Measurements from ENCODE around the gene CBFB.

Gene CBFB

DNA sequence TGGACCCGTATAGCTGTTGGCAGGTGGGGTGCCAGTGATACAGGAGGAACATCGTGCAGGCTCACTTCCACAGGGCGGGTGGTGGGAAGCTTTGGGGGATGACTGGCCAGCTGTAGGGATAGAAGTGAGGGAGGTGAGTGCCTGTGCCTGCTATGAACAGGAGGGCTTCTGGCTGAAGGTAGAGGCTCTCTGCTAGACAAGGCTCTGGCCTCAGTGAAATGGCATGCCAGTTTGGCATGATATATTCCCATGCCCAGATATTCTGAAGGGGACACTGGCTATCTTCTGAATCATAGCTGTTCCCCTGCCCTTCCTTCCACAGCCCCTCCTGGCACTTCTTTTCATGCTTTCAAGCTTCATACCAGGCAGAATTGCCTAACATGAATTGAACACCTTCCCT is 99.9 kb downstream of the CBFB start:
- Histone ChIP-seq H3K36me3 (ENCODE audit: control insufficient read depth, insufficient read depth, low read length) (peaks cover 9% of the 10 kb centered on the region), H3K9ac (ENCODE audit: low read length) (no peak overlapping the region), H3K4me3 (ENCODE audit: low read length) (no peak overlapping the region), H3K4me1 (ENCODE audit: control insufficient read depth, insufficient read depth, low read length) (no peaks in the 10 kb centered on the region), H3K9me3 (ENCODE audit: control insufficient read depth, low read length) (no peaks in the 10 kb centered on the region), H3K27me3 (ENCODE audit: control insufficient read depth, insufficient read depth, low read length) (no peaks in the 10 kb centered on the region)

DNA sequence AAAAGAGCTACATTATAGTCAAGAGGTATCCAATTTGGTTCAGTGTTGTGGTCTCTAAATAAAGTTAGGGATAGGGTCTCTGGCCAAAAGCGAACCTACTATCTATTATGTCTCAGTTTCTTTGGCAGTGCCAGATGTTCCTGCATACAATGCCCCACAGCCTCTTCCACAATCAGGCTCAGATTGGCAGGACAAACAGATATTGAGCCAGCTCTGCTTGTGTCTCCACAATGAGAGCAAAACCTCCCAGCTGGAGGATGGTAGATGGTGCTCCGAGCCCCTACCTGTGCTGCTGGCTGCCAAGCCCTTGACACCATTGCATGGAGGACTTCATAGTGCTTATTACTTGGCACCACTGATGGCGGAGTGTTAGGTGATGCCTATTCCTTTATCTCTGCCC is 100.5 kb downstream of the CBFB start:
- Histone ChIP-seq H3K4me1 (ENCODE audit: control insufficient read depth, insufficient read depth, low read length) (no peaks in the 10 kb centered on the region), H3K4me3 (ENCODE audit: low read length) (no peak overlapping the region), H3K36me3 (ENCODE audit: control insufficient read depth, insufficient read depth, low read length) (peaks cover 11% of the 10 kb centered on the region), H3K9me3 (ENCODE audit: control insufficient read depth, low read length) (no peaks in the 10 kb centered on the region), H3K27me3 (ENCODE audit: control insufficient read depth, insufficient read depth, low read length) (no peaks in the 10 kb centered on the region), H3K9ac (ENCODE audit: low read length) (no peak overlapping the region)

DNA sequence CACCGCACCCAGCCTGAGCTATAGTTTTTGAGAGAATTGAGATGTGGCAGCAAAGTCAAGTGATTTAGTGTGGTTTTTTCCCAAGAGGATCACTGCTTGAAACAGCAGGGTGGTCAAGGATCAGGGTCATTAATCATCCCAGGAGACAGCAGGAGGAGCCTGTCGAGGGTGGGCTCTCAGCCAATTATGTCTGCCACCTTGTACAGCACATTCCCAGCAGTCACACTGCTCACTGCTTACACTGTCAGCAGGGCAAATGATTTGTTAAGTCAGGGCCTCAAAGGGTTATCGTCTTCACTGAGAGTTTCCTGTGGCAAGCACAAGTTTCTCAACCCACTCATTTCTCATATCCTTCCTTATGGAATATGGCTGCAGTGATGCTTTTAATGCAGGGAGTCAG is 108.7 kb downstream of the CBFB start:
- H3K4me1 ChIP-seq (ENCODE audit: control insufficient read depth, insufficient read depth, low read length): no peaks in the 10 kb centered on the region
- no peaks in the 10 kb centered on the region for H3K27me3 ChIP-seq (ENCODE audit: control insufficient read depth, insufficient read depth, low read length)
- peaks cover 22% of the 10 kb centered on the region for H3K36me3 ChIP-seq (ENCODE audit: control insufficient read depth, insufficient read depth, low read length)
- no peak overlapping the region for H3K9ac ChIP-seq (ENCODE audit: low read length)
- no peaks in the 10 kb centered on the region for H3K9me3 ChIP-seq (ENCODE audit: control insufficient read depth, low read length)
- H3K4me3 ChIP-seq (ENCODE audit: low read length): no peak overlapping the region

DNA sequence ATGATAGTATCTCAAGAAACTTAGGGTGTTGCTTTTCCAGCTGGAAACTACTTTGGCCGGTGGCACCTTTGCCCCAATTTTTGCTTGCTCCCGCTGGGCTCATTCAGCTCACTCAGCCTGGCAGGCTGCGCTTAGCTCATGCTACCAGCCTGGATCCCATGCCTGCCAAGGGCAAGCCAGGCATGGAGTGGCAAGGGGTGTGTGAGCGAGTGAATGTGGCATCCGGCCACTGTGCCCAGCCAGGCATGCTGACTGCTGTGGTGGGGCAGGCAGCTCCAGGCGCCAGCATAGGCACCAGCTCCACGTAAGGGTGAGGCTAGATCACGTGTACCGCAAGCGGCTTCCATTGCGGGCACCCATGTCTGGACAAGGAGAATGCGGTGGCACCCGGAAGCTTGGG is 112.4 kb downstream of the CBFB start:
- Histone ChIP-seq H3K36me3 (ENCODE audit: control insufficient read depth, insufficient read depth, low read length) (peaks cover 22% of the 10 kb centered on the region), H3K9me3 (ENCODE audit: control insufficient read depth, low read length) (no peaks in the 10 kb centered on the region), H3K27me3 (ENCODE audit: control insufficient read depth, insufficient read depth, low read length) (no peaks in the 10 kb centered on the region), H3K9ac (ENCODE audit: low read length) (no peak overlapping the region), H3K4me1 (ENCODE audit: control insufficient read depth, insufficient read depth, low read length) (no peaks in the 10 kb centered on the region), H3K4me3 (ENCODE audit: low read length) (no peak overlapping the region)

GRCh38 chr16:67142342-67142741 is 113.4 kb downstream of the CBFB start:
- peaks cover 22% of the 10 kb centered on the region for H3K36me3 ChIP-seq (ENCODE audit: control insufficient read depth, insufficient read depth, low read length)
- no peaks in the 10 kb centered on the region for H3K4me1 ChIP-seq (ENCODE audit: control insufficient read depth, insufficient read depth, low read length)
- H3K9ac ChIP-seq (ENCODE audit: low read length): no peak overlapping the region
- no peaks in the 10 kb centered on the region for H3K27me3 ChIP-seq (ENCODE audit: control insufficient read depth, insufficient read depth, low read length)
- no peaks in the 10 kb centered on the region for H3K9me3 ChIP-seq (ENCODE audit: control insufficient read depth, low read length)
- H3K4me3 ChIP-seq (ENCODE audit: low read length): no peak overlapping the region

- Histone ChIP-seq H3K27me3 (ENCODE audit: control insufficient read depth, insufficient read depth, low read length) (no peaks in the 10 kb centered on the region), H3K9ac (ENCODE audit: low read length) (no peak overlapping the region), H3K9me3 (ENCODE audit: control insufficient read depth, low read length) (no peaks in the 10 kb centered on the region), H3K36me3 (ENCODE audit: control insufficient read depth, insufficient read depth, low read length) (peaks cover 22% of the 10 kb centered on the region), H3K4me3 (ENCODE audit: low read length) (no peak overlapping the region), H3K4me1 (ENCODE audit: control insufficient read depth, insufficient read depth, low read length) (no peaks in the 10 kb centered on the region)
Observed at GRCh38 chr16:67144943-67145342, 116.0 kb downstream of the CBFB start.

DNA sequence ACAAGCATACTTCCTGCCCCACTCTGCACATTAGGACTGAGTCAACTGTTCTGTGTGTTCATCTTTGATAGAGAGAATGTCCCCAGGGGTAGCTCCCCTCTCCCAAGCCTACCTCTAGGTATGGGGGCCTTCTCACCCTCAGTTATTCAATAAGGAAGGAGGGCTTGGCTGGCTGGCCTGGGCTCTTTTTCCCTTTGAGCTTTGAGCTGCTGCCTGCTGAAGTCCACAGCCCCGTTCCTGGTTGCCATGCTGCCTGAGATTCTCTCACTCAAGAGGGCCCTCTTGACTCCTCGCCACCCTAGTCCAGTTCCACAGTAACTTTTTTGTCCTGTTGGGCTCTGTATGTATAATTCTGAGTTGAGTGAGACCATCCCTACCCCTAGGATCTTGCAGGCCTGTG is 116.8 kb downstream of the CBFB start:
- Histone ChIP-seq H3K9me3 (ENCODE audit: control insufficient read depth, low read length) (no peaks in the 10 kb centered on the region), H3K36me3 (ENCODE audit: control insufficient read depth, insufficient read depth, low read length) (peaks cover 17% of the 10 kb centered on the region), H3K4me1 (ENCODE audit: control insufficient read depth, insufficient read depth, low read length) (peaks cover under 1% of the 10 kb centered on the region), H3K27me3 (ENCODE audit: control insufficient read depth, insufficient read depth, low read length) (no peaks in the 10 kb centered on the region), H3K4me3 (ENCODE audit: low read length) (no peak overlapping the region), H3K9ac (ENCODE audit: low read length) (no peak overlapping the region)

DNA sequence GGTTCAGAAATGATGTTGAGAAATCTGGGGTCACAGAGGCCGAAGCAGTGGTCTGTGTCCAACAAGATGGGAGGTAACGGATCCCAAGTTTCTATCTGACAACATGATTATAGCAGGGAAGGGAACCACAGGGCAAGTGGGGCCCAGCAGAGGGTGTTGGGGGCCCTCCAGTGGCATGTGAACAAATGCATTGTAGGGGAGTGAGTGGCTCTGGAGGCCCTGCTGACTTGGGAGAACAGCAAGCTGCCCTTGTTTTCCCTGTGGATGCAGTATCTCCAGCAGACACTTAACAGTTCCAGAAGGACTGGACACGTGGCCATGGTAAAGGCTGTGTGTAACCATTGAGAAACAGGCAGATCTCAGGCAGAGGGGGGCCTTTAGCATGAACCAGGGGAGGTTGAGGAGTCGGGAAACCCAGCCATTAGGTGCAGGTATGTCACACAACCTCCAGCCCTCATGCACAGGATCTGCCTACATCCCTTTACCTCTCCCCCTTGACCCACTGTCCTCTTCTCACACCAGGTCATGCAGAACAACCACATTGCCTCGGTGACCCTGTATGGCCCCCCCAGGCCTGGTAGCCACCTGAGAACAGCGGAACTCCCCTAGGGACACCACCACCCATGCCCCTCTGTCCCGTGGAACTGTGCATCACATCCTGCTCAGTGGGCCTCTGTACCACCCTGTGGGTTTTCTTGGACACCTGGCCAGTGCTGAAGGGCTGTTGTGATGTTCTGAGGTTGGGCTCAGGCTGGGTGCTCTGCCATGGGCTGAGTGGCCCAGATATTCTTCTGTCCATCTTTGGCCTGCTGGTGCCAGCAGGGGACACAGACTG is 117.8 kb downstream of the CBFB start:
- no peaks in the 10 kb centered on the region for H3K27me3 ChIP-seq (ENCODE audit: control insufficient read depth, insufficient read depth, low read length)
- peaks cover 16% of the 10 kb centered on the region for H3K36me3 ChIP-seq (ENCODE audit: control insufficient read depth, insufficient read depth, low read length)
- H3K9ac ChIP-seq (ENCODE audit: low read length): no peak overlapping the region

GRCh38 chr16:67147437-67148140 is 118.6 kb downstream of the CBFB start:
- no peak overlapping the region for H3K9ac ChIP-seq (ENCODE audit: low read length)
- no peaks in the 10 kb centered on the region for H3K27me3 ChIP-seq (ENCODE audit: control insufficient read depth, insufficient read depth, low read length)
- peaks cover 10% of the 10 kb centered on the region for H3K4me1 ChIP-seq (ENCODE audit: control insufficient read depth, insufficient read depth, low read length)
- no peaks in the 10 kb centered on the region for H3K9me3 ChIP-seq (ENCODE audit: control insufficient read depth, low read length)
- peaks cover 12% of the 10 kb centered on the region for H3K36me3 ChIP-seq (ENCODE audit: control insufficient read depth, insufficient read depth, low read length)
- no peak overlapping the region for H3K4me3 ChIP-seq (ENCODE audit: low read length)

More for the DNA sequence above, 117.8 kb downstream of the CBFB start:
- Histone ChIP-seq H3K9me3 (ENCODE audit: control insufficient read depth, low read length) (no peaks in the 10 kb centered on the region), H3K4me3 (ENCODE audit: low read length) (no peak overlapping the region), H3K4me1 (ENCODE audit: control insufficient read depth, insufficient read depth, low read length) (peaks cover 10% of the 10 kb centered on the region)

- Histone ChIP-seq H3K4me3 (ENCODE audit: low read length) (no peak overlapping the region), H3K27me3 (ENCODE audit: control insufficient read depth, insufficient read depth, low read length) (no peaks in the 10 kb centered on the region), H3K36me3 (ENCODE audit: control insufficient read depth, insufficient read depth, low read length) (peaks cover 12% of the 10 kb centered on the region), H3K9ac (ENCODE audit: low read length) (no peak overlapping the region), H3K9me3 (ENCODE audit: control insufficient read depth, low read length) (no peaks in the 10 kb centered on the region), H3K4me1 (ENCODE audit: control insufficient read depth, insufficient read depth, low read length) (peaks cover 10% of the 10 kb centered on the region)
Observed at GRCh38 chr16:67148221-67148620, 119.3 kb downstream of the CBFB start.

DNA sequence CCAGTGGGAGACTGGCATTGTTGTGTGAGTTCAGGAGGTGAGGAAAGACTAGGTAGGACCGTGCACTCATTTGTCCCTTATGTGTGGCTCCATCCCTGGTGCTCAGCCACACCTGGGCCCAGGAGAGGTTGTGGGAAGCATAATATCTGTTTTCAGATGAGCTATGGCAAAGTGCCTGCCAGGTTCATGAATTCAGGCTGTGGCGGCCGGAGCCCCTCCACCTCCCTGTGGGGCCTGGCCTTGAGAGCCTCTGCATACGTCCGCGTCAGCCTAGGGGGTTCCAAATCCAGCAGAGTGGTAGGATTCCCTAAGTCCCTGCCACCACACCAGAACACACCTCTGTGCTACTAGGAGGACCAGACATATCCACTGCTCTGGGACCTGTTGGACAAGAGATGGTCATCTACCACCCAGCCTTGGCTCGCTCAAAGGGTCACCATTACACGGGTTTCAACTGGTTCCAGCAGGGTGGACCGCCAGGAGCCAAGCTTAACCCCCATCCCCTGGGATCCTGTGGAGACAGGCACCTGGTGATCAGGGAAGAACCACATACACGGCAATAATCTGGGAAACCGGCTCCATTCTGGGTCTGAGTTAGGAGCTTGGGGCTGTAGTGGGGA is 119.8 kb downstream of the CBFB start:
- no peak overlapping the region for H3K4me3 ChIP-seq (ENCODE audit: low read length)
- no peak overlapping the region for H3K9ac ChIP-seq (ENCODE audit: low read length)
- H3K36me3 ChIP-seq (ENCODE audit: control insufficient read depth, insufficient read depth, low read length): peaks cover 12% of the 10 kb centered on the region
- H3K9me3 ChIP-seq (ENCODE audit: control insufficient read depth, low read length): no peaks in the 10 kb centered on the region
- H3K27me3 ChIP-seq (ENCODE audit: control insufficient read depth, insufficient read depth, low read length): no peaks in the 10 kb centered on the region
- peaks cover 10% of the 10 kb centered on the region for H3K4me1 ChIP-seq (ENCODE audit: control insufficient read depth, insufficient read depth, low read length)
